Body of pancreas (tissue), 4 donors: Measurements from ENCODE around the gene RFX4. TPM values are rescaled to one million over a fixed set of nuclear protein-coding genes. Genes with fewer than 3 reads are reported as not detected.
A peak's percentile ranks its signal among the peaks of the same experiment; 100 is the strongest.

ENCODE experiments used
- ATAC-seq: fragments of 150-250 bp; one replicate; pipeline ENCODE4 v1.9.1; 2016
- DNase-seq, 4 donors: peaks; one replicate each; pipeline ENCODE4 v3.0.0-alpha.2; 2019
- H3K27ac ChIP-seq, 4 donors: fragments of 200-600 bp; sonication (generic); 1 replicate in 3 of 4; 2 replicates in 1 of 4; pipeline versions ENCODE4 v1.5.1 to v1.6.1; 2016 to 2019; ENCODE audit warnings: mild to moderate bottlenecking in 1 of 4, mixed read lengths in 1 of 4, moderate library complexity in 1 of 4
- H3K27me3 ChIP-seq, 2 donors: fragments of 200-600 bp; sonication (generic); one replicate each; pipeline ENCODE4 v1.6.0; 2016; ENCODE audit warnings: mild to moderate bottlenecking in 1 of 2
- H3K36me3 ChIP-seq, 2 donors: fragments of 200-600 bp; sonication (generic); replicated peaks in 1 of 2; 2 replicates each; pipeline ENCODE4 v1.5.1; 2016; ENCODE audit warnings: low read depth in 2 of 2; ENCODE audit not compliant: insufficient read depth in 1 of 2
- H3K4me1 ChIP-seq: fragments of 200-600 bp; sonication (generic); one replicate; pipeline ENCODE4 v1.6.0; 2016
- H3K4me3 ChIP-seq, 2 donors: fragments of 200-600 bp; sonication (generic); 1 replicate in 1 of 2; 2 replicates in 1 of 2; pipeline ENCODE4 v1.5.1; 2016 to 2019
- H3K9me3 ChIP-seq, 3 donors: fragments of 200-600 bp; sonication (generic); 1 replicate in 2 of 3; 2 replicates in 1 of 3; pipeline ENCODE4 v1.5.1; 2016
- CTCF ChIP-seq, 7 experiments: fragments of 450-650 bp in 4 of 7; fragments of 200-600 bp in 3 of 7; sonication (generic) in 3 of 7; IDR thresholded peaks; one replicate each; pipeline ENCODE4 v1.5.1; 2016 to 2019; ENCODE audit warnings: antibody characterized with exemption in 7 of 7
- POLR2A ChIP-seq, 3 donors: fragments of 450-650 bp; IDR thresholded peaks; one replicate each; pipeline ENCODE4 v1.6.1; 2016; ENCODE audit warnings: antibody characterized with exemption in 3 of 3, mild to moderate bottlenecking in 2 of 3
- WGBS, 2 donors: methylation state at CpG; one replicate each; pipeline ENCODE4 v1.1.5; 2017; 5-methylcytosine and 5-hydroxymethylcytosine counted together
- intact Hi-C: fragments of 100-400 bp; cut with DNase I; formaldehyde crosslinking; loops from one replicate; pipeline ENCODE4 v1.15.1; 2023
- total RNA-seq, 2 donors: library from RNA; depleted of rRNA; stranded (reverse); fragments of >200 nt; gene quantifications; one replicate each; pipeline ENCODE4 v1.1.0, GENCODE V29; 2016

Gene RFX4
- total RNA-seq, 2 donors from 2014 or later, result not detected

GRCh38 chr12:106767954-106768822 lies 185.4 kb downstream of the RFX4 start:
- intact Hi-C loops, result no loop called here
- peak; percentile 79 for ATAC-seq

GRCh38 chr12:106769078-106769477 lies 186.3 kb downstream of the RFX4 start:
- H3K27ac ChIP-seq, result peak overlapping the region; percentile 59 to 95 (median 76)
- ATAC-seq, result peak; percentile 53

More at GRCh38 chr12:106767954-106768822, 185.4 kb downstream of the RFX4 start:
- 33% methylated on average over 9 of the region's 9 CpGs for WGBS, 2 donors
- Histone ChIP-seq H3K27me3 (no peaks in the 10 kb centered on the region), H3K4me1 (peaks cover 39% of the 10 kb centered on the region), H3K4me3 (no peak overlapping the region), H3K27ac (peak overlapping the region; percentile 59 to 95 (median 76)), H3K9me3 (no peaks in the 10 kb centered on the region), H3K36me3 (no peaks in the 10 kb centered on the region)
- peak; percentile 63 to 74 (median 66) for DNase-seq
- no peak for TF ChIP-seq POLR2A (IDR thresholded peaks at IDR 0.05)
- TF ChIP-seq CTCF (IDR thresholded peaks at IDR 0.05), result no peak

GRCh38 chr12:106769546-106769945 lies 186.7 kb downstream of the RFX4 start:
- no peaks in the 10 kb centered on the region for H3K36me3 ChIP-seq
- peak overlapping the region; percentile 59 to 95 (median 76) for H3K27ac ChIP-seq
- no peaks in the 10 kb centered on the region for H3K27me3 ChIP-seq
- no peak overlapping the region for H3K4me3 ChIP-seq
- H3K9me3 ChIP-seq, result no peaks in the 10 kb centered on the region
- intact Hi-C loops, result no loop called here
- WGBS, 2 donors, result 30% methylated on average over 6 of the region's 6 CpGs
- no peak for ATAC-seq
- no peak for DNase-seq
- no peak for TF ChIP-seq POLR2A (IDR thresholded peaks at IDR 0.05)
- TF ChIP-seq CTCF (IDR thresholded peaks at IDR 0.05), result no peak
- peaks cover 41% of the 10 kb centered on the region for H3K4me1 ChIP-seq

More at GRCh38 chr12:106769078-106769477, 186.3 kb downstream of the RFX4 start:
- DNase-seq, result peak in 3 of 4 donors; percentile 38 to 65 (median 45)
- H3K9me3 ChIP-seq, result no peaks in the 10 kb centered on the region
- H3K27me3 ChIP-seq, result no peaks in the 10 kb centered on the region
- TF ChIP-seq POLR2A (IDR thresholded peaks at IDR 0.05) (no peak), CTCF (IDR thresholded peaks at IDR 0.05) (no peak)
- intact Hi-C loops, result no loop called here
- WGBS, 2 donors, result 17 to 22% methylated on average over 5 of the region's 5 CpGs
- H3K4me1 ChIP-seq, result peaks cover 43% of the 10 kb centered on the region
- H3K36me3 ChIP-seq, result no peaks in the 10 kb centered on the region
- no peak overlapping the region for H3K4me3 ChIP-seq

- no peak overlapping the region for H3K4me3 ChIP-seq
- no peak for ATAC-seq
- H3K4me1 ChIP-seq, result peaks cover 38% of the 10 kb centered on the region
- no peaks in the 10 kb centered on the region for H3K27me3 ChIP-seq
- intact Hi-C loops, result no loop called here
- peak overlapping the region in 3 of 4 donors; percentile 10 to 95 (median 81) for H3K27ac ChIP-seq
- TF ChIP-seq POLR2A (IDR thresholded peaks at IDR 0.05) (no peak), CTCF (IDR thresholded peaks at IDR 0.05) (no peak)
- no peak for DNase-seq
- no peaks in the 10 kb centered on the region for H3K9me3 ChIP-seq
- no peaks in the 10 kb centered on the region for H3K36me3 ChIP-seq
Measured at GRCh38 chr12:106771425-106771824, 188.6 kb downstream of the RFX4 start.
